Stimulated activated naive CD8-positive, alpha-beta T cell treated with anti-CD3 and anti-CD28 coated beads, Interleukin-15, Interleukin-2, amounts not matched to agents 100 ng/mL and 50 ng/mL, for 24 hours (primary cell): ENCODE measurements around the gene PXDC1.

Experiments
- H3K27ac Mint-ChIP-seq: one replicate; pipeline ENCODE4 v1.8.0; 2021; ENCODE audit warnings: mild to moderate bottlenecking, mixed read lengths
- H3K27me3 Mint-ChIP-seq: one replicate; pipeline ENCODE4 v1.8.0; 2021; ENCODE audit warnings: mixed read lengths
- H3K36me3 Mint-ChIP-seq: one replicate; pipeline ENCODE4 v1.8.0; 2021; ENCODE audit warnings: low read depth, mixed read lengths
- H3K4me1 Mint-ChIP-seq: one replicate; pipeline ENCODE4 v1.8.0; 2021; ENCODE audit warnings: low read depth, mixed read lengths
- H3K4me3 Mint-ChIP-seq: one replicate; pipeline ENCODE4 v1.8.0; 2021; ENCODE audit warnings: mild to moderate bottlenecking, mixed read lengths
- H3K9me3 Mint-ChIP-seq: one replicate; pipeline ENCODE4 v1.8.0; 2021; ENCODE audit warnings: mixed read lengths

The PXDC1 gene

DNA sequence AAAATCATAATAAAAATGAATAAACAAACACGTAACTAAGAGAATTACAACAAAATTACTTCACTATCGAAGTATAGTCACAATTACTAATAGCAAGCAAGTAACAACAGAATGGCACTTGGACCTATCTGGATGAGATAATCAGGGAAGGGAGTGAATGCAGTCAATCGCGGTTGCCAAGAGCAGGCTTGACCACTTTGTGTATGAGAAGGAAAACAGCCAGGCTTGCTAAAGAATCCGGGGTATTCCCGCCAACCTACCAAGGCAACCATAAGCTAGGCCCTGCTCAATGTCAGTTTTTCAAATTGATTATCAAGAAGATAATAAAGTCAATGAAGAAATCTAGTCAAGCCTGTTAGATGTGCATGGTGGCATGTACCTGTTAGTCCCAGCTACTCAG lies 39.7 kb downstream of the PXDC1 start:
- H3K27me3 Mint-ChIP-seq = peaks cover 4% of the 10 kb centered on the region
- H3K4me1 Mint-ChIP-seq = no peaks in the 10 kb centered on the region
- H3K4me3 Mint-ChIP-seq = no peak overlapping the region
- no peaks in the 10 kb centered on the region for H3K9me3 Mint-ChIP-seq
- no peak overlapping the region for H3K27ac Mint-ChIP-seq
- no peaks in the 10 kb centered on the region for H3K36me3 Mint-ChIP-seq

DNA sequence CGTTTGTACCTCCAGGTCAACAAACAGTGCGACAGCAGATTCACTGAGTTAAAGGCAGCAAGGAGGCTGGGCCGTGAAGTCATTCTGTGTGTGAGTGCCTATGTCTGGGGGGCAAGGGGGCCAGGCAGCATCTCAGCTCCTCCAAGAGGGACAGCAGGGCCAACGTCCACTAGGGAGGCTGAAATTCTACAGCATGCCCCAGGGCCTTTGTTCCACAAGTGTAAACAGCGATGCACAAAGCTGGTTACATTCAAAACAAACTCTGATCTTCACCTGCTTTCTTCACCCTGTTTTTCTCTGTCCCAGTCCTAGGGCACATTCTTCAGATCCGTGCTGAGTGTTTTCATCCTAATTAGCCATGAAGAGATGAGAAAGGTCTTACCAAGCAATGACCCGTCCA lies 41.1 kb downstream of the PXDC1 start:
- H3K27me3 Mint-ChIP-seq = peaks cover 4% of the 10 kb centered on the region
- no peak overlapping the region for H3K4me3 Mint-ChIP-seq
- H3K27ac Mint-ChIP-seq = no peak overlapping the region
- H3K9me3 Mint-ChIP-seq = no peaks in the 10 kb centered on the region
- no peaks in the 10 kb centered on the region for H3K36me3 Mint-ChIP-seq
- no peaks in the 10 kb centered on the region for H3K4me1 Mint-ChIP-seq

DNA sequence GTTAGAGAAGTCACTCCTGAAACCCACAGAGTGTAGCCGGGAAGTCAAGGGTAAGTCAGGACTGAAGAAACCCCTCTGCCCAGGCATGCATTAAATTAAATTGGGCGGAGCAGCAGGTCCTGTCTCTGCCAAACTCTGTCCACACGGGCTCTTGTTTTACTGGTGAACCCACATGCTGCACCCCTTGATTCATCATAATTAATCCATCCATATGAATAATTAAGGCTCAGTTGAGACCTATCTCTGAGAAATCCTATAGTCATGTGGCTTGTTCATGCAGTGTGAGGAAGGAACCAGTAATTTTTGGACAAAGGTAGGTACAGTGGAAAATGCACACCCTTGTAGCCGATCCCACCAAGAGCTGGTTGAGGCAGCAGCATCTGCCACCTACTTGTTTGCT lies 43.0 kb downstream of the PXDC1 start:
- Mint-ChIP-seq H3K27ac (no peak overlapping the region), H3K36me3 (no peaks in the 10 kb centered on the region), H3K4me1 (no peaks in the 10 kb centered on the region), H3K9me3 (no peaks in the 10 kb centered on the region), H3K4me3 (no peak overlapping the region), H3K27me3 (peaks cover 4% of the 10 kb centered on the region)

DNA sequence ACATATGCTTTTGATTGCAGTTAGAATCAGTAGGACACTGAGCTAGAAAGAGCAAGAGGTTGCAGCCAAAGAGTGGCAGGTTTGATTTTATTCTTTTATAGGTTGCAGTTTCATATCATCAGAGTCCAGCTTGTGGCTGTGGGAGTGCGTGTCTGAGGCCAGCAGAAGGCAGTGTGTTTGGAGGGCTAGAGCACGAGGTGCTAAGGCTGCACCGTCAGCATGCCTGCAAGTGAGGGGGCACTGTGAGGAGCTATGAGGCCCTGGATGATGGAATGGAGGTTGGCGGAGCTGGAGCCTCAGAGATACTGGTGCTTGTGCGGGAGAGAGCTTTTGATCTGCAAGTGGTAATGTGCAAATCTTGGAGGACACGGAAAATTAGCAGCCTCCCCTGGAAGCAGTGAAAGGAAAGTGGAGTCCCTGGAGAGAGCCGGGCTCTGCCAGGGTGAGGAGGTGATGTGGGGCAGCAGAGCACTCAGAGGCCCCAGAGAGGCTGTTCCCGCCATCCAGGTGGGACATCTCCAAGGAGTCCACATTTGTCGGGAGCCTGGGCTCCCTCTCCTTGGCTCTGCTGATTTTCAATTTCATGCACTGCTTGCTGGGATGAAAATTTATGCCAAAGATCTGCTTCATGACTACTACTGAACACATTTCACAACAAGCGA lies 43.6 kb downstream of the PXDC1 start:
- Mint-ChIP-seq H3K27ac (no peak overlapping the region), H3K9me3 (no peaks in the 10 kb centered on the region), H3K27me3 (peaks cover 4% of the 10 kb centered on the region), H3K36me3 (no peaks in the 10 kb centered on the region), H3K4me1 (no peaks in the 10 kb centered on the region), H3K4me3 (no peak overlapping the region)

DNA sequence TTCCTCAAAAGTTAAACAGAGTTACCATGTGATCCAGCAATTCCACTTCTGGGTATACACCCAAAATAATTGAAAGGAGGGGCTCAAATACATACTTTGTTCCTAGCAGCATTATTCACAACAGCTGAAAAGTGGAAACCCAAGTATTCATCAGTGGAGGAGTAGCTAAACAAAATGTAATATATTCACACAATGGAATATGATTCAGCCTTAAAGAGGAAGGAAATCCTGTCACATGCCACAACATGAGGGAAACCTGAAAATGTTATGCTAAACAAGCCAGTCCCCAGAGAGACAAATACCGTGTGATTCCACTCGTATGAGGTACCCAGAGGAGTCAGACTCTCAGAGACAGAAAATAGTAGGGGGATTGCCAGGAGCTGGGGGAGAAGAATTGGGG lies 44.5 kb downstream of the PXDC1 start:
- H3K4me3 Mint-ChIP-seq = no peak overlapping the region
- no peaks in the 10 kb centered on the region for H3K36me3 Mint-ChIP-seq
- H3K27ac Mint-ChIP-seq = no peak overlapping the region
- H3K27me3 Mint-ChIP-seq = peaks cover 8% of the 10 kb centered on the region
- H3K9me3 Mint-ChIP-seq = no peaks in the 10 kb centered on the region
- no peaks in the 10 kb centered on the region for H3K4me1 Mint-ChIP-seq

DNA sequence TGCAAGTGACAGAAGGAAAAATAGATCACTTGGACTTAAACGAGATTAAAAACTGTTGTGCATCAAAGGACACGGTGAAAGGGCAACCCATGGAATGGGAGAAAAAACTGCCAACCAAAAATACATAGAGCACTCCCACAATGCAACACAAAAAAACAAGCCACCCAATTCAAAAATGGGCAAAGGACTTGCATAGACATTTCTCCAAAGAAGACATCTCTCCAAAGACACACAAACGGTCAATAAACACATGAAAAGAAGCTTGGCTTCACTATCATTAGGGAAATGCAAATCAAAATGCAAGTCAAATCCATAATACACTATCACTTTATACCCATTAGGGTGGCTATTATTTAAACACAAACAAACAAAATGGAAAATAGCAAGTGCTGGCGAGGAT lies 45.0 kb downstream of the PXDC1 start:
- Mint-ChIP-seq H3K27ac (no peak overlapping the region), H3K9me3 (no peaks in the 10 kb centered on the region), H3K4me1 (no peaks in the 10 kb centered on the region), H3K4me3 (no peak overlapping the region), H3K27me3 (peaks cover 8% of the 10 kb centered on the region), H3K36me3 (no peaks in the 10 kb centered on the region)

DNA sequence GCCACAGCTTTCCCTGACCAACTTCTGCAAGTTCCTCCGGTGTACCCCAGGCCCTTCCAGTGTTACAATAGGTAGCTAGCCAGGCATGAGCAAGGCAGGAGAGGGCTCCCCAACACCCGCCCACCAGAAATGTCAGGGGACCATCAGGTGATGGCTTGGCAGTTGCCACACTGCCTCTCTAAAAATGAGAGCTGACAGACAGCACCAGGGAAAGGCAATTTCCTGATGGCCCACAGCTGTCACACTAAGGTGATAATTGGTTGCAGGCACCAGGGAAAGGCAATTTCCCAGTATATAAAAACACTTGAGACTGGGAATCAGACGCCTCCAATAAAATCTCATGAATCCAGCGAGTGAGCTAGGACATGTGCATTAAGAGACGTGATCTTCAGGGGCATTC lies 49.9 kb downstream of the PXDC1 start:
- H3K36me3 Mint-ChIP-seq = no peaks in the 10 kb centered on the region

DNA sequence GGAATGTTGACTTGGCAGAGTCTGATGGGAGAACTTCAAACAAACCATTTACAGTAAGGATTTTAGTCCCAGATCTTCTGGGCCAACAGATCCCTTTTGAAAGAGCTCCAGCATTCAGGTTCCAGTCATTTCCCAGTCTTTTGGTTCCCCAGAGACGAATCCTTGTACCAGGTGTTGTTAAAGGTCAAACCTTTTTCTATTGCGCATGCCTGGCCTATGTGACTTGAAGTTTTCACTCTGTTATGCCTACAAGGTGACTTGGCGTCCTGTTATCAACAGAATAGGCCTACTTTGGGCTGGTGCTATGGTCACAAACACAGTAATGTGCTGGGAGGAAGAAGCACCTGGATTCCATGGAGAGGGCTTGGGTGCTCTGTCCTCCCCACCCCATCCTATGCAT lies 52.3 kb downstream of the PXDC1 start:
- Mint-ChIP-seq H3K36me3 (no peaks in the 10 kb centered on the region), H3K4me1 (no peaks in the 10 kb centered on the region), H3K9me3 (peaks cover 12% of the 10 kb centered on the region), H3K4me3 (no peak overlapping the region), H3K27me3 (peaks cover 14% of the 10 kb centered on the region), H3K27ac (no peak overlapping the region)

More for the DNA sequence above, 49.9 kb downstream of the PXDC1 start:
- Mint-ChIP-seq H3K9me3 (peaks cover 12% of the 10 kb centered on the region), H3K4me1 (no peaks in the 10 kb centered on the region), H3K27ac (no peak overlapping the region), H3K27me3 (peaks cover 18% of the 10 kb centered on the region), H3K4me3 (no peak overlapping the region)

DNA sequence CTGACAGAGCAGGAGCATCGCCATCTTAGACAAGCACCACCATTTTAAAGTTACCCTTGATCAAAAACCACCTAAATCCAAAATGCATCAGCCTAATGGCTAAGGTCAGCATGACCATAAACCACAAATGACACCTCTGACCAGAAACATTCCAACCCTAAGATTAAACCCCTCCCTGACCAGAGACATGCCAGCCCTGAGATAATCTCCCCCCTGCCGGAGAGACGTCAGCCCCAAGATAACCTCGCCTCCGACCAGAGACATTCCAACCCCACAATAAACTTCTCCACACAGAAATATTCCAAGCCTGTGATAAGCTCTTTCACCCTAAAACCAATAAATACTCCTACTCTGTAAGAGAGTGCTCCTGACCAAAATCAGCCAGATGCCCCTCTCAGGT lies 53.5 kb downstream of the PXDC1 start:
- H3K9me3 Mint-ChIP-seq = peaks cover 12% of the 10 kb centered on the region
- no peak overlapping the region for H3K27ac Mint-ChIP-seq
- H3K27me3 Mint-ChIP-seq = peaks cover 14% of the 10 kb centered on the region
- H3K36me3 Mint-ChIP-seq = no peaks in the 10 kb centered on the region
- H3K4me3 Mint-ChIP-seq = no peak overlapping the region
- no peaks in the 10 kb centered on the region for H3K4me1 Mint-ChIP-seq

DNA sequence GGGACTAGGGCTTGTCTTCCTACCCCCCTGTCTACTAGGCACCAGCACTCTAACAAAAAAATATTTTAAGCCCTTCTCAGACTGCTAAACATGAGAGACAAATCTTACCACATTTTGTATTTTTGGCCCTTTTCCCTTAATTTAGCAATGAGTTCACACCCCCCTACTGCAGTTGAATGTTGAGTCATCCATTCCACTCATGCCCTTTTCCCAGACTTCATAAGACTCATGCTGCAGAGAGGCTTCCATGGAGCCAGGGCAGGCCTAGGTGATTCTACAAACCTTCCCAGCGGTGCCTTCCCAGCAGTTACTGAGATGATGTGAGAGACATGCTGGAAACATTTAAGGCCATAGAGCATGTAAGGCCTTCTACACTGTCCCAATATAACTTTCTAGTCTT lies 53.9 kb downstream of the PXDC1 start:
- no peaks in the 10 kb centered on the region for H3K4me1 Mint-ChIP-seq
- H3K4me3 Mint-ChIP-seq = no peak overlapping the region
- H3K27ac Mint-ChIP-seq = no peak overlapping the region
- H3K9me3 Mint-ChIP-seq = peaks cover 12% of the 10 kb centered on the region
- H3K27me3 Mint-ChIP-seq = peaks cover 12% of the 10 kb centered on the region
- H3K36me3 Mint-ChIP-seq = no peaks in the 10 kb centered on the region

DNA sequence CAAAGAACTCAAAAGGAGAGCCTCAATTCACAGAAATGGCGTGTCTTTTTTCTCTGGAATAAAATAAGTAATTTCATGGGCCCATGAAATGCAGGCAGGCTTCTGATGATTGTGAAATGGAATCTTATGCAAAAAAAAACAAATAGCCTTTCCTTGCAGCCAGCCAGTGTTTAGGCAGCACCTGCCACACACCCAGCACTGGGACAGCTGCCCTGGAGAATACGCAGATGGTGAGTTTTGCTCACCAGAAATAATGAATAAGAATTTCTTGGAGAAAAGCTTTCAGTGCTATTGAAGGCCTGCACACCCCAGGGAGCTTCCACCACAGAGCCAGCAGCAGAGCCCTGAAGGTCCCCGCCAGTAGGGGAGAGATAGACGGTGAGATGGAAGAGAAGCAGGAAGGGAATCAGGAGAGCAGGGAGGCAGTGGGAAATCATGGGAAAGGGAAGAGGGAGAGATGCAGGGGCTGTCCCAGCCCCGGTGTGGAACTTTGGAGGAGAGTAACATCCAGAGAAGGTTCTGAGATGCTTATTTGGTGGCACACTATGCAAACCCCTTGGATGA lies 54.9 kb downstream of the PXDC1 start:
- Mint-ChIP-seq H3K4me1 (no peaks in the 10 kb centered on the region), H3K4me3 (no peak overlapping the region), H3K27me3 (peaks cover 11% of the 10 kb centered on the region), H3K27ac (no peak overlapping the region), H3K9me3 (peaks cover 12% of the 10 kb centered on the region), H3K36me3 (no peaks in the 10 kb centered on the region)

DNA sequence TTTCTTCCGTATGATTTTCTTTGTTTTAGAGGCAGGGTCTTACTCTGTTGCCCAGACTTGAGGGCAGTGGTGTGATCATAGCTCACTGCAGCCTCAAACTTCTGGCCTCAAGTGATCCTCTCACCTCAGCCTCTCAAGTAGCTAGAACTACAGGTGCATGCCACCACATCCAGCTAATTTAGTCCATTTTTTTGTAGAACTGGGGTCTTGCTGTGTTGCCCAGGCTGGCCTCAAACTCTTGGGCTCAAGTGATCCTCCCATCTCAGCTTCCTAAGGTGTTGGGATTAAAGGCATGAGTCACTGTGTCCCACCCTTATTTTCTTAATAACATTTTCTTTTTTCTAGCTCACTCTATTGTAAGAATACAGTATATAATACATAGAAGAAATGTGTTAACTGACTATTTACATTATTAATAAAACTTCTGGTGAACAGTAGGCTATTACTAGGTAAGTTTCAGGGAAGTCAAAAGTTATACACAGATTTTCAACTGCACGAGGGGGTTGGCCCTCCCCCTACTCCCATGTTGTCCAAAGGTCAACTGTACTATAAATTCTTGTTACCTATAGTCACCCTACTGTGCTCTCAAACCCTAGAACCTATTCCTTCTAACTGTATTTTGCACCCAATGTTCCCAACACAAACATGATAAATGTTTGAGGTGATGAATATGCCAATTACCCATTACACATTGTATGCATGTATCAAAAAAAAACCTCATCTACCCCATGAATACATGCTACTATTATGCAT lies 56.3 kb downstream of the PXDC1 start:
- no peak overlapping the region for H3K4me3 Mint-ChIP-seq
- H3K9me3 Mint-ChIP-seq = peaks cover 12% of the 10 kb centered on the region
- peaks cover 18% of the 10 kb centered on the region for H3K27me3 Mint-ChIP-seq
- no peaks in the 10 kb centered on the region for H3K36me3 Mint-ChIP-seq
- no peaks in the 10 kb centered on the region for H3K4me1 Mint-ChIP-seq
- no peak overlapping the region for H3K27ac Mint-ChIP-seq

DNA sequence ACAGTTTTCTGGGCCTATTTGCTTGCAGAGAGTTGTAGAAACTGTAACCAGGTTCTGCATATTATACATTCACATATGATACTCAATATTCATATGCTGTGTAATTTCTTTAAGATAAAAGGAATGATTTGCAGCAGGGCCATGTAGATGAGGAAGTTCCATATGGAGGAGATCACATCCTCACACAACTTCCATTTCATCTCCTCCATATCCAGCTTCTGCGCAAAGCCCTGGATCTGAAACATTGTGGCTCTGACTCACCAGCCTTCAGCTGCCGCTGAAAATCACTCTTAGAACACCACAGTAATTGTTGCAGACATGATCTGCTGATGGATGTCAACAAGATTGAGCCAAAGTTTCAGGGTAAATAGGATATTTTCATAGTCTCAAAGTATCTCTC lies 57.7 kb downstream of the PXDC1 start:
- Mint-ChIP-seq H3K4me1 (no peaks in the 10 kb centered on the region), H3K36me3 (no peaks in the 10 kb centered on the region), H3K27me3 (peaks cover 21% of the 10 kb centered on the region), H3K27ac (no peak overlapping the region), H3K4me3 (no peak overlapping the region), H3K9me3 (peaks cover 9% of the 10 kb centered on the region)

DNA sequence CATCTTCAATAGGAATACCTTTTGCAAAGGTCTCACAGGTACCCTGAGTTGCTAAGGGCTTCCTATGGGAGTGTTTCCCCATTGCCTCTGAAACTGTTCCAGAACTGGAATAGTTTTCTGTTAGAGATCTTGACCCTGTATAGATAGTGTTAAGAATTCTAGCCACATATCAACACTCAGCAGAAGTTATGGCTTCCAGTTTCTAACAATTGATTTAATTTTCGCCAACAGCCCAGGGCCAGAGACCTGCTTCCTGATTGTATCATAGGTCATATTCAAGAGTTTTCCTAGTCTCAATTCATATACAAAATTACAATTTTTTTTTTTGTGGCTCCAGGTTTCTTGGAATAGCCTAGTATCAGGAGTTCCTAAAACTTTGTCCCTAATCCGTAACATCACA lies 61.0 kb downstream of the PXDC1 start:
- no peak overlapping the region for H3K27ac Mint-ChIP-seq
- no peak overlapping the region for H3K4me3 Mint-ChIP-seq
- no peaks in the 10 kb centered on the region for H3K4me1 Mint-ChIP-seq
- no peaks in the 10 kb centered on the region for H3K36me3 Mint-ChIP-seq
- H3K27me3 Mint-ChIP-seq = peaks cover 22% of the 10 kb centered on the region
- H3K9me3 Mint-ChIP-seq = no peaks in the 10 kb centered on the region

DNA sequence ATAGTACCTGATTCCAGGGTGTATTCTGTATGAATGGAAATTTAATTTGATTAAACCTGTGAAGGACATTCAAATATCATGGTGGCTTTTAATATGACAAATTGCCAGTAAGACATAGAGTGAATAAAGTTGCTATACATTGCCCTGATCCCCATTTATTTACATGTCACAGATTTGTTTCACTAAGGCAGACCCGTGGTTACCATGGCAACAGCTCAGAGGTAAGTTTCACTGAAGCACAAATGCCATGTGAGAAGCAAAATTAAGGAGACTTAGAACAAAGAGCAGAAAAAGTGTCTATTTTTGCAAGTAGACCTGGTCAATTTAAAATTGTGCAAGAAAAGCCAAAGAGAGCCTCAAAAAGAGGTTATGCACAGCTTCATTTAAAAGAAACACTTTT lies 63.7 kb downstream of the PXDC1 start:
- H3K4me1 Mint-ChIP-seq = no peaks in the 10 kb centered on the region
- H3K27me3 Mint-ChIP-seq = peaks cover 26% of the 10 kb centered on the region
- no peak overlapping the region for H3K27ac Mint-ChIP-seq
- no peak overlapping the region for H3K4me3 Mint-ChIP-seq
- H3K9me3 Mint-ChIP-seq = no peaks in the 10 kb centered on the region
- H3K36me3 Mint-ChIP-seq = no peaks in the 10 kb centered on the region
